Measurements from ENCODE around the gene PDE3B.
"Not testable (repeated sequence)": the region's sequence is repeated elsewhere in the genome, so short reads cannot be mapped to it uniquely, and the experiment has no call there.

PDE3B gene

GRCh38 chr11:14678350-14678749, 34.7 kb downstream of the PDE3B start:
- DNase-seq, result no peak

GRCh38 chr11:14679662-14680061, 36.1 kb downstream of the PDE3B start:
- DNase-seq, result no peak

GRCh38 chr11:14684234-14684915, 40.8 kb downstream of the PDE3B start:
- DNase-seq, result not testable (repeated sequence)

GRCh38 chr11:14687456-14687855, 43.9 kb downstream of the PDE3B start:
- DNase-seq, result no peak

GRCh38 chr11:14687943-14688627, 44.5 kb downstream of the PDE3B start:
- DNase-seq, result no peak

GRCh38 chr11:14695656-14696055, 52.1 kb downstream of the PDE3B start:
- not testable (repeated sequence) for DNase-seq

- DNase-seq, result no peak
Observed at GRCh38 chr11:14698771-14699170, 55.2 kb downstream of the PDE3B start.

GRCh38 chr11:14700593-14700992, 57.0 kb downstream of the PDE3B start:
- no peak for DNase-seq

GRCh38 chr11:14702760-14703159, 59.2 kb downstream of the PDE3B start:
- no peak for DNase-seq

GRCh38 chr11:14703731-14704130, 60.1 kb downstream of the PDE3B start:
- no peak for DNase-seq

- DNase-seq, result no peak
Observed at GRCh38 chr11:14705067-14705466, 61.5 kb downstream of the PDE3B start.

- no peak for DNase-seq
Observed at GRCh38 chr11:14713496-14714244, 70.1 kb downstream of the PDE3B start.

- DNase-seq, result not testable (repeated sequence)
Observed at GRCh38 chr11:14715669-14716068, 72.1 kb downstream of the PDE3B start.

GRCh38 chr11:14722496-14722895, 78.9 kb downstream of the PDE3B start:
- DNase-seq, result no peak

GRCh38 chr11:14725150-14725549, 81.5 kb downstream of the PDE3B start:
- DNase-seq, result no peak

- DNase-seq, result no peak
Observed at GRCh38 chr11:14727215-14727614, 83.6 kb downstream of the PDE3B start.

GRCh38 chr11:14727746-14728145, 84.1 kb downstream of the PDE3B start:
- no peak for DNase-seq

- DNase-seq, result not testable (repeated sequence)
Observed at GRCh38 chr11:14740539-14740938, 96.9 kb downstream of the PDE3B start.

GRCh38 chr11:14741195-14741594, 97.6 kb downstream of the PDE3B start:
- no peak for DNase-seq

- DNase-seq, result no peak
Observed at GRCh38 chr11:14742849-14743559, 99.4 kb downstream of the PDE3B start.

- DNase-seq, result not testable (repeated sequence)
Observed at GRCh38 chr11:14743667-14744066, 100.1 kb downstream of the PDE3B start.

GRCh38 chr11:14746857-14747395, 103.3 kb downstream of the PDE3B start:
- DNase-seq, result no peak

GRCh38 chr11:14748090-14748489, 104.5 kb downstream of the PDE3B start:
- no peak for DNase-seq
